OCI-LY3 (cell line): Measurements from ENCODE around the gene NR1I2.

ENCODE experiments used
- H2AFZ ChIP-seq: fragments of 200-600, 300-600 bp; shearing (Covaris generic); 2 replicates; pipeline ENCODE4 v1.6.0; 2014; ENCODE audit warnings: antibody characterized with exemption, low read depth, low read length
- H3K27ac ChIP-seq: fragments of 200-600, 300-600 bp; sonication (generic); 2 replicates; pipeline ENCODE4 v1.5.1; 2014; ENCODE audit warnings: mild to moderate bottlenecking, low read length, moderate library complexity, mixed read lengths
- H3K27me3 ChIP-seq: fragments of 200-600, 300-600 bp; sonication (generic); 2 replicates; pipeline ENCODE4 v1.6.1; 2014; ENCODE audit warnings: low read depth, low read length, mixed read lengths
- H3K36me3 ChIP-seq: fragments of 200-600, 300-600 bp; sonication (generic); replicated peaks from 2 replicates; pipeline ENCODE3; 2014; ENCODE audit warnings: low read depth, low read length, mixed read lengths
- H3K4me1 ChIP-seq: fragments of 300-600, 200-600 bp; sonication (generic); 2 replicates; pipeline ENCODE4 v1.6.1; 2014; ENCODE audit warnings: low read length, mixed read lengths
- H3K4me2 ChIP-seq: fragments of 200-600, 300-600 bp; sonication (generic); 2 replicates; pipeline ENCODE4 v1.6.1; 2014; ENCODE audit warnings: low read length, mixed read lengths
- H3K4me3 ChIP-seq: fragments of 300-600, 200-600 bp; sonication (generic); 2 replicates; pipeline ENCODE4 v1.5.1; 2014; ENCODE audit warnings: antibody characterized with exemption, mild to moderate bottlenecking, low read length, moderate library complexity
- H3K79me2 ChIP-seq: fragments of 300-600, 200-600 bp; shearing (Covaris generic); 2 replicates; pipeline ENCODE4 v1.6.1; 2014; ENCODE audit warnings: mild to moderate bottlenecking, low read length, mixed read lengths
- H3K9ac ChIP-seq: fragments of 300-600, 200-600 bp; shearing (Covaris generic); 2 replicates; pipeline ENCODE4 v1.6.0; 2014; ENCODE audit warnings: mild to moderate bottlenecking, low read length, moderate library complexity
- H3K9me3 ChIP-seq: fragments of 200-600, 300-600 bp; shearing (Covaris generic); 2 replicates; pipeline ENCODE4 v1.6.1; 2014; ENCODE audit warnings: low read length, mixed read lengths; ENCODE audit not compliant: insufficient read depth
- H4K20me1 ChIP-seq: fragments of 200-600, 300-600 bp; sonication (generic); 2 replicates; pipeline ENCODE4 v1.6.1; 2016; ENCODE audit warnings: low read length, mixed read lengths; ENCODE audit not compliant: insufficient read depth
- EZH2phosphoT487 ChIP-seq: fragments of 200-600 bp; shearing (Covaris generic); IDR thresholded peaks from 2 replicates; pipeline ENCODE4 v1.6.1; 2018; ENCODE audit warnings: antibody characterized with exemption, mixed run types, low read depth
- TF ChIP-seq, protein P1 (sequence below): fragments of 200-600, 300-600 bp; sonication (generic); IDR thresholded peaks from 2 replicates; pipeline ENCODE4 v1.5.1; 2014; ENCODE audit warnings: antibody characterized with exemption, low read length, low read depth

NR1I2 gene

DNA sequence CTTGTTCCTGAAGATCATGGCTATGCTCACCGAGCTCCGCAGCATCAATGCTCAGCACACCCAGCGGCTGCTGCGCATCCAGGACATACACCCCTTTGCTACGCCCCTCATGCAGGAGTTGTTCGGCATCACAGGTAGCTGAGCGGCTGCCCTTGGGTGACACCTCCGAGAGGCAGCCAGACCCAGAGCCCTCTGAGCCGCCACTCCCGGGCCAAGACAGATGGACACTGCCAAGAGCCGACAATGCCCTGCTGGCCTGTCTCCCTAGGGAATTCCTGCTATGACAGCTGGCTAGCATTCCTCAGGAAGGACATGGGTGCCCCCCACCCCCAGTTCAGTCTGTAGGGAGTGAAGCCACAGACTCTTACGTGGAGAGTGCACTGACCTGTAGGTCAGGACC, 35.2 kb downstream of the NR1I2 start:
- TF ChIP-seq EZH2phosphoT487 = no peak
- TF ChIP-seq, protein P1, sequence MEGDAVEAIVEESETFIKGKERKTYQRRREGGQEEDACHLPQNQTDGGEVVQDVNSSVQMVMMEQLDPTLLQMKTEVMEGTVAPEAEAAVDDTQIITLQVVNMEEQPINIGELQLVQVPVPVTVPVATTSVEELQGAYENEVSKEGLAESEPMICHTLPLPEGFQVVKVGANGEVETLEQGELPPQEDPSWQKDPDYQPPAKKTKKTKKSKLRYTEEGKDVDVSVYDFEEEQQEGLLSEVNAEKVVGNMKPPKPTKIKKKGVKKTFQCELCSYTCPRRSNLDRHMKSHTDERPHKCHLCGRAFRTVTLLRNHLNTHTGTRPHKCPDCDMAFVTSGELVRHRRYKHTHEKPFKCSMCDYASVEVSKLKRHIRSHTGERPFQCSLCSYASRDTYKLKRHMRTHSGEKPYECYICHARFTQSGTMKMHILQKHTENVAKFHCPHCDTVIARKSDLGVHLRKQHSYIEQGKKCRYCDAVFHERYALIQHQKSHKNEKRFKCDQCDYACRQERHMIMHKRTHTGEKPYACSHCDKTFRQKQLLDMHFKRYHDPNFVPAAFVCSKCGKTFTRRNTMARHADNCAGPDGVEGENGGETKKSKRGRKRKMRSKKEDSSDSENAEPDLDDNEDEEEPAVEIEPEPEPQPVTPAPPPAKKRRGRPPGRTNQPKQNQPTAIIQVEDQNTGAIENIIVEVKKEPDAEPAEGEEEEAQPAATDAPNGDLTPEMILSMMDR = no peak

DNA sequence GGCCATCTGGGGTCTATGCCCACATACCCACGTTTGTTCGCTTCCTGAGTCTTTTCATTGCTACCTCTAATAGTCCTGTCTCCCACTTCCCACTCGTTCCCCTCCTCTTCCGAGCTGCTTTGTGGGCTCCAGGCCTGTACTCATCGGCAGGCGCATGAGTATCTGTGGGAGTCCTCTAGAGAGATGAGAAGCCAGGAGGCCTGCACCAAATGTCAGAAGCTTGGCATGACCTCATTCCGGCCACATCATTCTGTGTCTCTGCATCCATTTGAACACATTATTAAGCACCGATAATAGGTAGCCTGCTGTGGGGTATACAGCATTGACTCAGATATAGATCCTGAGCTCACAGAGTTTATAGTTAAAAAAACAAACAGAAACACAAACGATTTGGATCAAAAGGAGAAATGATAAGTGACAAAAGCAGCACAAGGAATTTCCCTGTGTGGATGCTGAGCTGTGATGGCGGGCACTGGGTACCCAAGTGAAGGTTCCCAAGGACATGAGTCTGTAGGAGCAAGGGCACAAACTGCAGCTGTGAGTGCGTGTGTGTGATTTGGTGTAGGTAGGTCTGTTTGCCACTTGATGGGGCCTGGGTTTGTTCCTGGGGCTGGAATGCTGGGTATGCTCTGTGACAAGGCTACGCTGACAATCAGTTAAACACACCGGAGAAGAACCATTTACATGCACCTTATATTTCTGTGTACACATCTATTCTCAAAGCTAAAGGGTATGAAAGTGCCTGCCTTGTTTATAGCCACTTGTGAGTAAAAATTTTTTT, 35.9 kb downstream of the NR1I2 start:
- H3K9ac ChIP-seq = no peak overlapping the region
- no peak for TF ChIP-seq EZH2phosphoT487
- TF ChIP-seq, protein P1 = no peak

More for the DNA sequence above, 35.2 kb downstream of the NR1I2 start:
- H3K27ac ChIP-seq = no peak overlapping the region
- H3K4me2 ChIP-seq = no peak overlapping the region
- no peaks in the 10 kb centered on the region for H4K20me1 ChIP-seq
- H3K79me2 ChIP-seq = no peaks in the 10 kb centered on the region
- H3K4me3 ChIP-seq = no peak overlapping the region
- no peaks in the 10 kb centered on the region for H3K27me3 ChIP-seq
- no peak overlapping the region for H3K9ac ChIP-seq
- H2AFZ ChIP-seq = no peak overlapping the region
- no peaks in the 10 kb centered on the region for H3K4me1 ChIP-seq
- no peaks in the 10 kb centered on the region for H3K36me3 ChIP-seq
- H3K9me3 ChIP-seq = no peaks in the 10 kb centered on the region

DNA sequence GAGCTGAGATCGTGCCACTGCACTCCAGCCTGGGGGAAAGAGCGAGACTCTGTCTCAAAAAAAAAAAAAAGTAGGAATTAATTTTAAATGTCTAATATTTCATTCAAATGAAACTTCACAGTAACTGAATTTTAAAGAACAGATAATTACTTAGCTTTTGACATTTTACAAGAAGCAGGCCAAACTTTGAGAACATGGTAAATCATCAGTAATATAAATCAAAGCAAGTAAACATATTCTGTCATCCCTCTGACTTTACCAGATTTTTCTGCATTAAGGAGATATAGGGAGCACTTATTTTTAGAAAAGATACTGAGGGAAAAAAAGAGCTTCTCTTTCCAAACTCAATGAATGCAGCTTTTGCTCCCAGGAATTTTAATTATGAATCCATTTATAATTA, 37.0 kb downstream of the NR1I2 start:
- Histone ChIP-seq H3K79me2 (no peaks in the 10 kb centered on the region), H3K4me2 (no peak overlapping the region), H3K27me3 (no peaks in the 10 kb centered on the region), H3K9me3 (no peaks in the 10 kb centered on the region), H4K20me1 (no peaks in the 10 kb centered on the region), H3K27ac (no peak overlapping the region), H3K4me3 (no peak overlapping the region), H2AFZ (no peak overlapping the region), H3K36me3 (no peaks in the 10 kb centered on the region), H3K4me1 (no peaks in the 10 kb centered on the region), H3K9ac (no peak overlapping the region)
- TF ChIP-seq, protein P1 = no peak
- no peak for TF ChIP-seq EZH2phosphoT487

More for the DNA sequence above, 35.9 kb downstream of the NR1I2 start:
- H3K27ac ChIP-seq = no peak overlapping the region
- H3K4me3 ChIP-seq = no peak overlapping the region
- H3K79me2 ChIP-seq = no peaks in the 10 kb centered on the region
- no peak overlapping the region for H2AFZ ChIP-seq
- H3K9me3 ChIP-seq = no peaks in the 10 kb centered on the region
- H3K4me1 ChIP-seq = no peaks in the 10 kb centered on the region
- no peaks in the 10 kb centered on the region for H4K20me1 ChIP-seq
- no peak overlapping the region for H3K4me2 ChIP-seq
- no peaks in the 10 kb centered on the region for H3K27me3 ChIP-seq
- no peaks in the 10 kb centered on the region for H3K36me3 ChIP-seq

DNA sequence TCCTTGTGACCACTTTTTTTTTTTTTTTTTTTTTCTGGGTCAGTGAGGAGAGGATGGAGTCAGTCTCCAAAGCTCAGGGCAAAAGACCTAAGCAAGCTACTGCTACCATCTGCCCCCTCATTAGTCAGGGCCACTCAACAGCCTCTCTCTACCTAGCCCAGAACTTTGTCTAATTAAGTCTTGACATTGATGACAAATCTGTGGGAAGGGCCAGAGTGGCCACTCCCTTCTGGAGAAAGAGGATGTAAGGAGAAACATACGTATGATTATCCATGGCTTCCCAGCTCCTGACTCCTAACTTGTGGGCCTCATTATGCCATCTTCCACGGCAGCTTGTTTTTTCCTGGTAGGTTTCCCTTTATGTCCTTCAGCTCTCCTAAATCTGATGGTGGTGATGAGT, 37.9 kb downstream of the NR1I2 start:
- Histone ChIP-seq H2AFZ (no peak overlapping the region), H3K4me2 (no peak overlapping the region), H4K20me1 (no peaks in the 10 kb centered on the region), H3K9ac (no peak overlapping the region), H3K9me3 (no peaks in the 10 kb centered on the region), H3K27ac (no peak overlapping the region), H3K79me2 (no peaks in the 10 kb centered on the region), H3K4me3 (no peak overlapping the region), H3K4me1 (no peaks in the 10 kb centered on the region), H3K36me3 (no peaks in the 10 kb centered on the region), H3K27me3 (no peaks in the 10 kb centered on the region)
- TF ChIP-seq, protein P1 = no peak
- TF ChIP-seq EZH2phosphoT487 = no peak
